ENCODE data around the gene UBE3A. TPM values are rescaled to one million over a fixed set of nuclear protein-coding genes. Genes with fewer than 3 reads are reported as not detected.
A peak's percentile ranks its signal among the peaks of the same experiment; 100 is the strongest.

The UBE3A gene
- total RNA-seq, 1 experiment from 2014 or later: 39.3 TPM

DNA sequence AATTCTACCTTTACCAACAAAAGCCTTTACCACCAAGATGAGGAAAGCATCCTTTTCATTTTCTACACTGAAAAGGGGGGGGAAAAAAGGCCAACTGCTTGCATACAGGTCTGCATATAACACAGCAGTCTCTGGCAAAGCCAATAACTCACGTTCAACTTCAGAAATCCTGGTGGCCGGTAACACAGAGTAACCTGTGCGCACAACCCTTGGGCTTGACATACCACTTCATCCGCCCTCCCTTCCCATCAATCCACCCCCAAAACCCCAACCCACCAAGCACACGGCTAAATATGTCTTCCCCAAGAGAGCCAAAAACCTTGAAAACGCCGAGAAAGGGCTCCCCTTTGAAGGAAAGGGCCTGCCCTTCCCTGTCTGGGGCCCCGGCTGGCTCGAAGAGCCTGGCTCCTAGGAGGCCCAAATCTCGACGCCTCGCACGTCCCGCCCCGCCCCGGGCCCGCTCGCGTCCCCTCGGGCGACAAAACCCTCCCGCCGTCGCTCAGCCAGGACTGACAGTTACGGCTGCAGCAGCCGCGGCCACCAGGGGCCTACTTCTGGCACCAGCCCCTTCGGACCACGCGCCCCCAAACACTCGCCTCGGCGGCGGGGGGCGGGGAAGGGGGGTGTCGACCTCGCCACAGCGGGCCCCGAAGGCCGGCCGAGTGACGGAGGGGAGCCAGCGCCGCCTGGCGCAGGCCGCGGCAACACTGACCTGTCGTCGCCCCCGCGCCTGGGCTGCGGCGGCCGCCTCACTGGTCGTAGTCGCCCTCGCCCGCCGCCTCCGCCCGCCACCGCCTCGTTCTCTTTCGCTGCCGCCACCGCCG, 835 bp downstream of the UBE3A start:
- Mint-ChIP-seq H3K4me1 (ENCODE audit: low read depth, unreplicated experiment) (no peaks in the 10 kb centered on the region), H3K27me3 (ENCODE audit: unreplicated experiment) (no peaks in the 10 kb centered on the region), H3K27ac (ENCODE audit: unreplicated experiment) (no peak overlapping the region), H3K9me3 (ENCODE audit: low read depth, unreplicated experiment) (peaks cover 2% of the 10 kb centered on the region), H3K36me3 (ENCODE audit: insufficient read depth, unreplicated experiment) (peaks cover 19% of the 10 kb centered on the region), H3K4me3 (ENCODE audit: low read depth, unreplicated experiment) (peak overlapping the region; percentile 57)
- intact Hi-C loops (cut with micrococcal nuclease; ENCODE audit: unreplicated experiment): no loop called here
- CTCF ChIA-PET: no interaction called here
- DNase-seq: peak; percentile 37
- BruUV-seq (replicated peaks): no TSS peak
- TF ChIP-seq, protein P1, sequence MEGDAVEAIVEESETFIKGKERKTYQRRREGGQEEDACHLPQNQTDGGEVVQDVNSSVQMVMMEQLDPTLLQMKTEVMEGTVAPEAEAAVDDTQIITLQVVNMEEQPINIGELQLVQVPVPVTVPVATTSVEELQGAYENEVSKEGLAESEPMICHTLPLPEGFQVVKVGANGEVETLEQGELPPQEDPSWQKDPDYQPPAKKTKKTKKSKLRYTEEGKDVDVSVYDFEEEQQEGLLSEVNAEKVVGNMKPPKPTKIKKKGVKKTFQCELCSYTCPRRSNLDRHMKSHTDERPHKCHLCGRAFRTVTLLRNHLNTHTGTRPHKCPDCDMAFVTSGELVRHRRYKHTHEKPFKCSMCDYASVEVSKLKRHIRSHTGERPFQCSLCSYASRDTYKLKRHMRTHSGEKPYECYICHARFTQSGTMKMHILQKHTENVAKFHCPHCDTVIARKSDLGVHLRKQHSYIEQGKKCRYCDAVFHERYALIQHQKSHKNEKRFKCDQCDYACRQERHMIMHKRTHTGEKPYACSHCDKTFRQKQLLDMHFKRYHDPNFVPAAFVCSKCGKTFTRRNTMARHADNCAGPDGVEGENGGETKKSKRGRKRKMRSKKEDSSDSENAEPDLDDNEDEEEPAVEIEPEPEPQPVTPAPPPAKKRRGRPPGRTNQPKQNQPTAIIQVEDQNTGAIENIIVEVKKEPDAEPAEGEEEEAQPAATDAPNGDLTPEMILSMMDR (IDR thresholded peaks at IDR 0.05; ENCODE audit: unreplicated experiment): no peak

DNA sequence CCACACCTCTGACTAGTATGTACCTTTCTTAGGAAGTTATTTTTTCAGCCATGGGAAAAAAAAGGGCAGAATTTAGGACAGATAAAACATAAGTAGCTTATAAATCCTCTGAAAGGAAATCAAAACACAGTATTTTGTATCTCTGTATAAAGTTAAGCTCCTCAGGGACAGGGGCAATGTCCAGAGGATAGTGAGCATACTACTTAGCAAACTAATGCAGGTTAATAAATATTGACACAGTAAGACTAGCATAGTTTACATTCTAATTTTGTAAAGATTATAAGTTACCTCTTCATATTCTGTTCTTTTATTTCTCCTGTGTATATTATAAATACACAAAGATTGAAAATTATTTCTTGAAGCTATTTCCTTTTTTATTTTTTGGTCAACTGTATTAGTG, 2.1 kb downstream of the UBE3A start:
- Mint-ChIP-seq H3K27ac (ENCODE audit: unreplicated experiment) (no peak overlapping the region), H3K9me3 (ENCODE audit: low read depth, unreplicated experiment) (no peaks in the 10 kb centered on the region), H3K4me1 (ENCODE audit: low read depth, unreplicated experiment) (no peaks in the 10 kb centered on the region), H3K4me3 (ENCODE audit: low read depth, unreplicated experiment) (peak overlapping the region; percentile 57), H3K36me3 (ENCODE audit: insufficient read depth, unreplicated experiment) (peaks cover 19% of the 10 kb centered on the region), H3K27me3 (ENCODE audit: unreplicated experiment) (no peaks in the 10 kb centered on the region)
- TF ChIP-seq, protein P1 (IDR thresholded peaks at IDR 0.05; ENCODE audit: unreplicated experiment): no peak
- CTCF ChIA-PET: no interaction called here
- no TSS peak for BruUV-seq (replicated peaks)
- DNase-seq: no peak
- intact Hi-C loops (cut with micrococcal nuclease; ENCODE audit: unreplicated experiment): no loop called here

DNA sequence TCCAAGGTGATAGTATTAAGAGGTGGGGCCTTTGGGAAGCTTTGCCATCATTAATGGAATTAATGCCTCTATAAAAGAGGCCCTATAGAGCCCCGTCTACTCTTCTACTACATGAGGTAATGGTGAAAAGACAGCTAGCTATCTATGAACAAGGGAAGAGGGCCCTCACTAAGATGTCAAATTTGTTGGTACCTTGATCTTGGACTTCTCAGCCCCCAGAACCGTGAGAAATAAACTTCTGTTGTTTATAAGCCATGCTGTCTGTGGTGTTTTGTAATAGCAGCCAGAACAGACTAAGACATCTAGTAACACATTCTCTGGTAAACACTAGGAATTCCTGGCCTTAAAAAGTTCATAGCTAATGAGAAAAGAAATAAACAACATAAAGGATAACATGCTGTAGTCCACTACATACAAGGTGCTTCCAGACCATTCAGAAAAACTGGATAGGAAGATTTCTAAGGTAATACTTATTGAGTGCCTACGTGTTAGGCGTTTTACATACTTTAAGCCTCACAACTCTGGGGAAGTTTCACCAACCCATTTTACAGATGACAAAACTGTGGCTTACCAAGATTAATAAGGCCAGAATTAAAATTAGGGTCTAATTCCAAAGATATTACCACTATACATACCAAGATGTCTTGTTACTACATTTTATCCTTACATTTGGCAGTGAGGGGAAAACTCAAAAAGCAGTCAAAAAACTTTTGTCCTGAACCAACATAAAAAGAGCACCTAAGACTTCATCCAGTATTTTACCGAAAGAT, 3.2 kb downstream of the UBE3A start:
- H3K9me3 Mint-ChIP-seq (ENCODE audit: low read depth, unreplicated experiment): no peaks in the 10 kb centered on the region
- H3K4me1 Mint-ChIP-seq (ENCODE audit: low read depth, unreplicated experiment): no peaks in the 10 kb centered on the region
- peak overlapping the region; percentile 57 for H3K4me3 Mint-ChIP-seq (ENCODE audit: low read depth, unreplicated experiment)
- intact Hi-C loops (cut with micrococcal nuclease; ENCODE audit: unreplicated experiment): no loop called here
- peaks cover 19% of the 10 kb centered on the region for H3K36me3 Mint-ChIP-seq (ENCODE audit: insufficient read depth, unreplicated experiment)
- H3K27me3 Mint-ChIP-seq (ENCODE audit: unreplicated experiment): no peaks in the 10 kb centered on the region
- no TSS peak for BruUV-seq (replicated peaks)
- no peak overlapping the region for H3K27ac Mint-ChIP-seq (ENCODE audit: unreplicated experiment)
- DNase-seq: no peak
- CTCF ChIA-PET: no interaction called here
- TF ChIP-seq, protein P1 (IDR thresholded peaks at IDR 0.05; ENCODE audit: unreplicated experiment): no peak

DNA sequence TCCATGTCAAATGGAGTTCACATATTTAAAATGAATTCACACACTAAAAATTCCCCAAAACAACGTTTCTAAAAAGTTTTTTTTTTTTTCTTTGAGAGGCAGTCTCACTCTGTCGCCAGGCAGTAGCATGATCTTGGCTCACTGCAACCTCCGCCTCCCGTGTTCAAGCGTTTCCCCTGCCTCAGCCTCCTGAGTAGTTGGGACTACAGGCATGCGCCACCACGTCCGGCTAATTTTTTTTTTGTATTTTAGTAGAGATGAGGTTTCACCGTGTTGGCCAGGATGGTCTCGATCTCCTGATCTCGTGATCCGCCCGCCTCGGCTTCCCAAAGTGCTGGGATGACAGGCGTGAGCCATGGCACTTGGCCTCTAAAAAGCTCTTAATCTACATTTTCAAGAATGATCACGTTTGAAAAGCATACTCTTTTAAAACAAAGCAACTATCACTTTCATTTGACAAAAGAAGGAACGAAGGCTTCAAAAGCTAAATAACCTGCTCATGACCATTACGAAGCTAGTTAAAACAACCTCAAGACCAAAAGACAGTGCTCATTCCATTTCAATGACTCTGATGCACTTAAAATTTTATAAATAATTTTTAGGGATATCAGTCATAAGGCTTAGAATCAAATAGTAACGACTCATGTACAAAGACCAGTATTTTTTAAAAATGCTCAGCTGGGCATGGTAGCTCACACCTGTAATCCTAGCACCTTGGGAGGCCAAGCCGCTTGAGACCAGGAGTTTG, 5.5 kb downstream of the UBE3A start:
- Mint-ChIP-seq H3K36me3 (ENCODE audit: insufficient read depth, unreplicated experiment) (peaks cover 7% of the 10 kb centered on the region), H3K27ac (ENCODE audit: unreplicated experiment) (no peak overlapping the region), H3K4me3 (ENCODE audit: low read depth, unreplicated experiment) (no peak overlapping the region), H3K9me3 (ENCODE audit: low read depth, unreplicated experiment) (no peaks in the 10 kb centered on the region), H3K4me1 (ENCODE audit: low read depth, unreplicated experiment) (no peaks in the 10 kb centered on the region), H3K27me3 (ENCODE audit: unreplicated experiment) (no peaks in the 10 kb centered on the region)
- no peak for DNase-seq
- TF ChIP-seq, protein P1 (IDR thresholded peaks at IDR 0.05; ENCODE audit: unreplicated experiment): no peak
- CTCF ChIA-PET: no interaction called here
- no TSS peak for BruUV-seq (replicated peaks)
- intact Hi-C loops (cut with micrococcal nuclease; ENCODE audit: unreplicated experiment): no loop called here
